SK-N-SH (cell line): Measurements from ENCODE around the gene FGGY. TPM values are rescaled to one million over a fixed set of nuclear protein-coding genes. Genes with fewer than 3 reads are reported as not detected.
"Not testable (repeated sequence)": the region's sequence is repeated elsewhere in the genome, so short reads cannot be mapped to it uniquely, and the experiment has no call there.

ENCODE experiments used
- CTCF ChIA-PET: fragments of 300-600, 350-600 bp; formaldehyde crosslinking; extraction: SDS; loops from one replicate; lab custom pipeline; 2021; lab: Yijun Ruan, JAX
- POLR2A ChIA-PET: fragments of 350-600 bp; sonication (Branson Sonifier 250); formaldehyde crosslinking; extraction: SDS; loops from one replicate; lab custom pipeline; 2020; ENCODE audit warnings: antibody characterized with exemption, inconsistent platforms; lab: Yijun Ruan, JAX
- DNase-seq: peaks from one replicate; pipeline ENCODE4 v3.0.0; 2012
- H2AFZ ChIP-seq: fragments of 200-600 bp; sonication (generic); 2 replicates; pipeline ENCODE4 v1.8.1; 2016; ENCODE audit warnings: antibody characterized with exemption, mild to moderate bottlenecking, low read depth
- H3F3A ChIP-seq: fragments of 200-600 bp; sonication (generic); replicated peaks from 2 replicates; pipeline ENCODE3; 2016; ENCODE audit warnings: antibody characterized with exemption, mild to moderate bottlenecking; ENCODE audit not compliant: insufficient read depth
- H3K27ac ChIP-seq, 2 experiments: fragments of 200-500 bp in 1 of 2; fragments of 200-600 bp in 1 of 2; sonication (Bioruptor generic) in 1 of 2; sonication (generic), shearing (Covaris generic) in 1 of 2; 2 replicates each; pipeline versions ENCODE4 v1.5.1 to v1.6.1; 2014 to 2016; ENCODE audit warnings: low read depth in 2 of 2, inconsistent platforms in 1 of 2, low read length in 1 of 2, mild to moderate bottlenecking in 1 of 2, mixed read lengths in 1 of 2
- H3K27me3 ChIP-seq: fragments of 200-600 bp; sonication (generic), shearing (Covaris generic); 2 replicates; pipeline ENCODE4 v1.6.1; 2016; ENCODE audit warnings: mixed run types; ENCODE audit not compliant: insufficient read depth
- H3K36me3 ChIP-seq, 2 experiments: fragments of 200-500 bp in 1 of 2; fragments of 200-600 bp in 1 of 2; sonication (Bioruptor generic) in 1 of 2; sonication (generic) in 1 of 2; replicated peaks in 1 of 2; 2 replicates each; pipeline versions ENCODE3 to v1.5.1; 2014 to 2016; ENCODE audit warnings: low read length in 1 of 2, mild to moderate bottlenecking in 1 of 2; ENCODE audit not compliant: insufficient read depth in 2 of 2, control insufficient read depth in 1 of 2
- H3K4me1 ChIP-seq, 2 experiments: fragments of 200-500 bp in 1 of 2; fragments of 200-600 bp in 1 of 2; sonication (Bioruptor generic) in 1 of 2; sonication (generic), shearing (Covaris generic) in 1 of 2; 2 replicates each; pipeline versions ENCODE4 v1.5.1 to v1.6.1; 2014 to 2016; ENCODE audit warnings: low read depth in 1 of 2, low read length in 1 of 2, mixed run types in 1 of 2; ENCODE audit not compliant: insufficient read depth in 2 of 2, control insufficient read depth in 1 of 2
- H3K4me2 ChIP-seq: fragments of 200-600 bp; sonication (generic), shearing (Covaris generic); 2 replicates; pipeline ENCODE4 v1.6.1; 2017; ENCODE audit warnings: mixed run types
- H3K4me3 ChIP-seq, 2 experiments: fragments of 200-500 bp in 1 of 2; fragments of 200-600 bp in 1 of 2; sonication (Bioruptor generic) in 1 of 2; sonication (generic), shearing (Covaris generic) in 1 of 2; 2 replicates each; pipeline versions ENCODE4 v1.5.1 to v1.8.1; 2014 to 2016; ENCODE audit warnings: low read depth in 2 of 2, inconsistent platforms in 1 of 2, low read length in 1 of 2, mild to moderate bottlenecking in 1 of 2, mixed read lengths in 1 of 2, moderate library complexity in 1 of 2
- H3K79me2 ChIP-seq: fragments of 200-600 bp; sonication (generic); 2 replicates; pipeline ENCODE4 v1.8.1; 2017; ENCODE audit warnings: mild to moderate bottlenecking; ENCODE audit not compliant: insufficient read depth
- H3K9ac ChIP-seq: fragments of 200-600 bp; sonication (generic); 2 replicates; pipeline ENCODE4 v1.6.1; 2017; ENCODE audit warnings: mixed run types
- H3K9me2 ChIP-seq: fragments of 200-600 bp; sonication (generic); 2 replicates; pipeline ENCODE4 v1.6.1; 2017; ENCODE audit warnings: mixed run types
- H3K9me3 ChIP-seq: fragments of 200-600 bp; sonication (generic); 2 replicates; pipeline ENCODE4 v1.6.1; 2017; ENCODE audit warnings: mixed run types, mild to moderate bottlenecking, moderate library complexity
- H4K20me1 ChIP-seq: fragments of 200-600 bp; sonication (generic); 2 replicates; pipeline ENCODE4 v1.6.1; 2017; ENCODE audit warnings: mild to moderate bottlenecking, mixed run types; ENCODE audit not compliant: insufficient read depth
- MXI1 ChIP-seq: IDR thresholded peaks from 2 replicates; pipeline ENCODE4 v1.6.1; 2012; ENCODE audit warnings: mild to moderate bottlenecking, low read depth, low read length, improper control_type of control experiment
- YY1 ChIP-seq: IDR thresholded peaks from 2 replicates; pipeline ENCODE4 v1.4.0; 2012; ENCODE audit warnings: low read depth, mild to moderate bottlenecking
- WGBS: methylation state at CpG from one replicate; pipeline ENCODE4 v1.1.6; 2017; ENCODE audit warnings: low lambda C conversion rate; 5-methylcytosine and 5-hydroxymethylcytosine counted together
- polyA plus RNA-seq, 3 experiments: library from polyadenylated mRNA; depleted of rRNA; stranded (reverse); fragments of >200 nt; gene quantifications; 2 replicates each; pipeline ENCODE4 v1.2.3, GENCODE V29; 2012
- TF ChIP-seq, protein P1 (sequence below): IDR thresholded peaks from 2 replicates; pipeline ENCODE4 v1.6.1; 2012; ENCODE audit warnings: mild to moderate bottlenecking, low read depth, low read length, moderate library complexity
- TF ChIP-seq, protein P2 (sequence below): fragments of 150-350 bp; IDR thresholded peaks from 2 replicates; pipeline ENCODE4 v1.6.1; 2016; ENCODE audit warnings: mild to moderate bottlenecking, low read depth, low read length
- TF ChIP-seq, protein P3 (sequence below): IDR thresholded peaks from 2 replicates; pipeline ENCODE4 v1.4.0; 2012; ENCODE audit warnings: low read depth

The FGGY gene
- polyA plus RNA-seq, 1 of the 3 experiments (the other 2 are of a cell fraction), result 10.3 TPM

DNA sequence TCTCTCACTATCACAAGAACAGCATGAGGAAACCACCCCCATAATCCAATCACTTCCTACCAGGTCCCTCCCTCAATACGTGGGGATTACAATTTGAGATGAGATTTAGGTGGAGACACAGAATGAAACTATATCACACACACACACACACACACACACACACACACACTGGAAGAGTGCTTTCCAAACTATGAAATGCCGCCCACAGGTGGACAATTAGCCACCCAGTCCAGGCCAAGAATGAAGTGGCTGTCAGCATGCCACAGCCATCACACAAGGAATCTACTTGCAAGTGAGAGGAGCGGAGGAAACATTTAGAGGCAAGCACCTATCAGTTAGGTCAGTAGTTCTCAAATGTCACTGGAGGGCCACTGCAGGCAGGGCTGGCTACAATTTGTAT is 412.4 kb downstream of the FGGY start:
- H3K9ac ChIP-seq, result no peak overlapping the region
- H3K36me3 ChIP-seq, result peaks cover 0 to 5% of the 10 kb centered on the region in 2 experiments
- H3K79me2 ChIP-seq, result no peaks in the 10 kb centered on the region
- H3K4me3 ChIP-seq, result no peak overlapping the region
- ChIA-PET CTCF (interaction anchor here (2.0 kb wide), 1 partner anchor 10 kb away, joined by 8 read pairs; no protein-coding TSS in a partner anchor), POLR2A (no interaction called here)
- WGBS, result 92% methylated on average over 3 of the region's 3 CpGs
- H3F3A ChIP-seq, result peaks cover 13% of the 10 kb centered on the region
- H3K27me3 ChIP-seq, result no peaks in the 10 kb centered on the region
- TF ChIP-seq YY1 (no peak), MXI1 (no peak)
- TF ChIP-seq, protein P1, sequence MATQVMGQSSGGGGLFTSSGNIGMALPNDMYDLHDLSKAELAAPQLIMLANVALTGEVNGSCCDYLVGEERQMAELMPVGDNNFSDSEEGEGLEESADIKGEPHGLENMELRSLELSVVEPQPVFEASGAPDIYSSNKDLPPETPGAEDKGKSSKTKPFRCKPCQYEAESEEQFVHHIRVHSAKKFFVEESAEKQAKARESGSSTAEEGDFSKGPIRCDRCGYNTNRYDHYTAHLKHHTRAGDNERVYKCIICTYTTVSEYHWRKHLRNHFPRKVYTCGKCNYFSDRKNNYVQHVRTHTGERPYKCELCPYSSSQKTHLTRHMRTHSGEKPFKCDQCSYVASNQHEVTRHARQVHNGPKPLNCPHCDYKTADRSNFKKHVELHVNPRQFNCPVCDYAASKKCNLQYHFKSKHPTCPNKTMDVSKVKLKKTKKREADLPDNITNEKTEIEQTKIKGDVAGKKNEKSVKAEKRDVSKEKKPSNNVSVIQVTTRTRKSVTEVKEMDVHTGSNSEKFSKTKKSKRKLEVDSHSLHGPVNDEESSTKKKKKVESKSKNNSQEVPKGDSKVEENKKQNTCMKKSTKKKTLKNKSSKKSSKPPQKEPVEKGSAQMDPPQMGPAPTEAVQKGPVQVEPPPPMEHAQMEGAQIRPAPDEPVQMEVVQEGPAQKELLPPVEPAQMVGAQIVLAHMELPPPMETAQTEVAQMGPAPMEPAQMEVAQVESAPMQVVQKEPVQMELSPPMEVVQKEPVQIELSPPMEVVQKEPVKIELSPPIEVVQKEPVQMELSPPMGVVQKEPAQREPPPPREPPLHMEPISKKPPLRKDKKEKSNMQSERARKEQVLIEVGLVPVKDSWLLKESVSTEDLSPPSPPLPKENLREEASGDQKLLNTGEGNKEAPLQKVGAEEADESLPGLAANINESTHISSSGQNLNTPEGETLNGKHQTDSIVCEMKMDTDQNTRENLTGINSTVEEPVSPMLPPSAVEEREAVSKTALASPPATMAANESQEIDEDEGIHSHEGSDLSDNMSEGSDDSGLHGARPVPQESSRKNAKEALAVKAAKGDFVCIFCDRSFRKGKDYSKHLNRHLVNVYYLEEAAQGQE, result no peak
- TF ChIP-seq, protein P2, sequence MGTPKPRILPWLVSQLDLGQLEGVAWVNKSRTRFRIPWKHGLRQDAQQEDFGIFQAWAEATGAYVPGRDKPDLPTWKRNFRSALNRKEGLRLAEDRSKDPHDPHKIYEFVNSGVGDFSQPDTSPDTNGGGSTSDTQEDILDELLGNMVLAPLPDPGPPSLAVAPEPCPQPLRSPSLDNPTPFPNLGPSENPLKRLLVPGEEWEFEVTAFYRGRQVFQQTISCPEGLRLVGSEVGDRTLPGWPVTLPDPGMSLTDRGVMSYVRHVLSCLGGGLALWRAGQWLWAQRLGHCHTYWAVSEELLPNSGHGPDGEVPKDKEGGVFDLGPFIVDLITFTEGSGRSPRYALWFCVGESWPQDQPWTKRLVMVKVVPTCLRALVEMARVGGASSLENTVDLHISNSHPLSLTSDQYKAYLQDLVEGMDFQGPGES, result no peak
- H2AFZ ChIP-seq, result no peak overlapping the region
- no peaks in the 10 kb centered on the region for H3K9me3 ChIP-seq
- peaks cover 0 to 21% of the 10 kb centered on the region in 2 experiments; a peak in 3 of 4 replicates for H3K4me1 ChIP-seq
- no peaks in the 10 kb centered on the region for H3K9me2 ChIP-seq
- H4K20me1 ChIP-seq, result no peaks in the 10 kb centered on the region
- DNase-seq, result no peak
- H3K27ac ChIP-seq, result no peak overlapping the region
- H3K4me2 ChIP-seq, result no peak overlapping the region

DNA sequence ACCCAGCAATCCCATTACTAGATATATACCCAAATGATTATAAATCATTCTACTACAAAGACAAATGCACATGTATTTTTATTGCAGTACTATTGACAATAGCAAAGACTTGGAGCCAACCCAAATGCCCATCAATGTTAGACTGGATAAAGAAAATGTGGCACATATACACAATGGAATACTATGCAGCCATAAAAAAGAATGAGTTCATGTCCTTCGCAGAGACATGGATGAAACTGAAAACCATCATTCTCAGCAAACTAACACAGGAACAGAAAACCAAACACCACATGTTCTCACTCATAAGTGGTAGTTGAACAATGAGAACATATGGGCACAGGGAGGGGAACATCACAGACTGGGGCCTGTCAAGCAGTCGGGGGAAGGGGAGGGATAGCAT is 414.0 kb downstream of the FGGY start:
- H4K20me1 ChIP-seq, DNase-seq, H3K79me2 ChIP-seq, H2AFZ ChIP-seq, H3K36me3 ChIP-seq, H3F3A ChIP-seq, H3K27ac ChIP-seq, H3K9ac ChIP-seq, H3K4me3 ChIP-seq, POLR2A ChIA-PET, H3K4me2 ChIP-seq, H3K9me3 ChIP-seq, H3K9me2 ChIP-seq, H3K27me3 ChIP-seq: not testable (repeated sequence)
- WGBS, result 89% methylated on average over 2 of the region's 2 CpGs
- CTCF ChIA-PET, result interaction anchor here (1.0 kb wide), 1 partner anchor 12 kb away, joined by 3 read pairs; no protein-coding TSS in a partner anchor
- peaks cover 0 to 18% of the 10 kb centered on the region in 2 experiments; a peak in 3 of 4 replicates for H3K4me1 ChIP-seq

DNA sequence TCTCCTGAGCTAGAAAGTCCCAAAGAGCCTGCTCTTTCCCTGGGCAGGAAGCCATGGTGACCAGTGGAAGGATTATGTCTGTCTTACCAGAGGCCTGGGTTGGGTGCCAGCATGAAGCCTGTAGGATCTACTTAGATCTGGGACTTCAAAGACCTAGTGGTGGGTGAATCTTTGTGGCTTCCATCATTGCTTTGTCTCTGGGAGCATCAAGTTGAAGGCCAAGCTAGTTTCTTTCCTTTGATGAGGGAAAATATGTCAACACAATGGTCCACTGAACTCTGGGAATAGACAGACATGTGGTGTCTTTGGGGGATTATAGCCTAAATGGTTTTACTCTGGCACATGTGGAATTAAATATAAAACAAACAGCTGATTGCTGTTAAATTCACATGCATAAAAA is 417.3 kb downstream of the FGGY start:
- Histone ChIP-seq H3F3A (no peaks in the 10 kb centered on the region), H3K4me1 (no peaks in the 10 kb centered on the region), H3K4me3 (no peak overlapping the region), H3K9me2 (no peaks in the 10 kb centered on the region)
- ChIA-PET CTCF (interaction anchor here (0.6 to 1.5 kb wide), 4 partner anchors 9 to 45 kb away, joined by 3 to 5 read pairs (median 4); no protein-coding TSS in a partner anchor), POLR2A (no interaction called here)
- TF ChIP-seq, protein P3, sequence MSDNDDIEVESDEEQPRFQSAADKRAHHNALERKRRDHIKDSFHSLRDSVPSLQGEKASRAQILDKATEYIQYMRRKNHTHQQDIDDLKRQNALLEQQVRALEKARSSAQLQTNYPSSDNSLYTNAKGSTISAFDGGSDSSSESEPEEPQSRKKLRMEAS, result no peak
- no peak for TF ChIP-seq YY1
- TF ChIP-seq, all 33 proteins: peak for 0
- no peak overlapping the region for H3K27ac ChIP-seq
- H3K4me2 ChIP-seq, result no peak overlapping the region
- H2AFZ ChIP-seq, result no peak overlapping the region
- H3K9ac ChIP-seq, result no peak overlapping the region
- no peaks in the 10 kb centered on the region for H4K20me1 ChIP-seq
- no peaks in the 10 kb centered on the region for H3K9me3 ChIP-seq
- H3K36me3 ChIP-seq, result peaks cover 0 to 5% of the 10 kb centered on the region in 2 experiments
- DNase-seq, result no peak
- H3K27me3 ChIP-seq, result no peaks in the 10 kb centered on the region
- H3K79me2 ChIP-seq, result no peaks in the 10 kb centered on the region; the same call in 1 of the 2 replicates
